ENCODE results near the gene NDUFAF8.

DNA sequence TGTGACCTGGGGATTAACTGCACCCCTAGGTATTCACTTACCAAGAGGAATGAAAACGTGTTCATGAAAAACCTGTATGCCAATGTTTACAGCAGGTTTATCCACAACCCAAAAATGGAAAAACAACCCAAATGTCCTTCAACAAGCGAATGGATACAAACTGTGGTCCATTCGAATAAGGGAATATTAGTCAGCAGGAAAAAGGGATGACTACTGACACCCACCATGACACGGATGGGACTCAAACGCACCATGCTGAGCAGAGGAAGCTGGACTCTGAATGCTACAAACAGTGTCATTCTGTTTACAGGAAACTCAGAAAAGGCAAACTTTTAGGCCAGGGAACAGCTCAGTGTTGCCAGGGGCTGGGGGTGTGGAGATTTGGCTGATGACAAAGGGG is 51.1 kb downstream of the NDUFAF8 start:
- TF ChIP-seq CTCF (IDR thresholded peaks at IDR 0.05) (no peak), POLR2A (IDR thresholded peaks at IDR 0.05) (no peak), POLR2AphosphoS5 (IDR thresholded peaks at IDR 0.05) (no peak), EP300 (IDR thresholded peaks at IDR 0.05; ENCODE audit: low read depth) (no peak)

Measured in transverse colon (tissue), 4 donors.